Gastrocnemius medialis (tissue), 4 donors: ENCODE measurements around the gene NOP14. TPM values are rescaled to one million over a fixed set of nuclear protein-coding genes. Genes with fewer than 3 reads are reported as not detected.
"Not testable (repeated sequence)": the region's sequence is repeated elsewhere in the genome, so short reads cannot be mapped to it uniquely, and the experiment has no call there.

Source experiments
- ATAC-seq, 2 donors: fragments of 150-250 bp; one replicate each; pipeline ENCODE4 v1.9.1; 2016
- DNase-seq, 2 donors: peaks; one replicate each; pipeline ENCODE4 v3.0.0-alpha.2; 2019
- H3K27ac ChIP-seq, 4 donors: fragments of 200-600 bp; sonication (generic); 1 replicate in 1 of 4; 2 replicates in 3 of 4; pipeline ENCODE4 v1.5.1; 2016 to 2018; ENCODE audit warnings: mild to moderate bottlenecking in 2 of 4, moderate library complexity in 1 of 4
- H3K27me3 ChIP-seq, 3 donors: fragments of 200-600 bp; sonication (generic) in 2 of 3; 1 replicate in 1 of 3; 2 replicates in 2 of 3; pipeline versions ENCODE4 v1.5.1 to v1.6.0; 2016 to 2019; ENCODE audit warnings: mild to moderate bottlenecking in 1 of 3, moderate library complexity in 1 of 3
- H3K36me3 ChIP-seq, 2 donors: fragments of 200-600 bp; sonication (generic) in 1 of 2; one replicate each; pipeline ENCODE4 v1.5.1; 2017 to 2018
- H3K4me1 ChIP-seq, 2 donors: fragments of 200-600 bp; sonication (generic) in 1 of 2; one replicate each; pipeline ENCODE4 v1.5.1; 2016 to 2017; ENCODE audit warnings: mild to moderate bottlenecking in 2 of 2
- H3K4me3 ChIP-seq, 4 donors: fragments of 200-600 bp; sonication (generic) in 3 of 4; 1 replicate in 1 of 4; 2 replicates in 3 of 4; pipeline ENCODE4 v1.5.1; 2016 to 2019; ENCODE audit warnings: mild to moderate bottlenecking in 2 of 4
- H3K9me3 ChIP-seq, 3 donors: fragments of 200-600 bp; sonication (generic) in 2 of 3; 1 replicate in 1 of 3; 2 replicates in 2 of 3; pipeline ENCODE4 v1.5.1; 2016 to 2019
- CTCF ChIP-seq, 5 experiments: fragments of 450-650 bp in 3 of 5; fragments of 200-600 bp in 2 of 5; sonication (generic) in 2 of 5; IDR thresholded peaks in 4 of 5; conservative IDR thresholded peaks in 1 of 5; 1 replicate in 4 of 5; 2 replicates in 1 of 5; pipeline ENCODE4 v1.5.1; 2016 to 2019; ENCODE audit warnings: antibody characterized with exemption in 5 of 5, mild to moderate bottlenecking in 3 of 5, moderate library complexity in 3 of 5
- POLR2A ChIP-seq, 2 donors: fragments of 450-650 bp; IDR thresholded peaks; one replicate each; pipeline ENCODE4 v1.6.1; 2017; ENCODE audit warnings: antibody characterized with exemption in 2 of 2, mild to moderate bottlenecking in 2 of 2, moderate library complexity in 2 of 2
- in situ Hi-C, 4 donors: fragments of 200-750 bp; cut with MboI; loops; one replicate each; pipeline versions ENCODE4 v1.15.0 to v1.8.0; 2017; ENCODE audit warnings: low sequenced_read_pairs in 4 of 4
- intact Hi-C: fragments of 100-400 bp; cut with DNase I; formaldehyde crosslinking; loops from one replicate; pipeline ENCODE4 v1.15.1; 2023; ENCODE audit warnings: low total_unique reads
- total RNA-seq, 4 donors: library from RNA; depleted of rRNA; stranded (reverse); fragments of >200 nt; gene quantifications; one replicate each; pipeline versions ENCODE4 v1.1.0 to v1.2.3, GENCODE V29; 2016

Gene NOP14
- total RNA-seq, 4 donors from 2014 or later = 16.6 to 46.2 (median 36.2) TPM

GRCh38 chr4:2991243-2991642, 28.0 kb upstream of the NOP14 start:
- in situ Hi-C loops = loop anchor here in 1 of 4 donors (25.0 kb wide), 1 partner anchor 779 kb away; no protein-coding TSS in a partner anchor
- Histone ChIP-seq H3K4me1 (no peaks in the 10 kb centered on the region), H3K27me3 (no peaks in the 10 kb centered on the region), H3K27ac (no peak overlapping the region), H3K36me3 (no peaks in the 10 kb centered on the region), H3K4me3 (no peak overlapping the region), H3K9me3 (no peaks in the 10 kb centered on the region)
- intact Hi-C loops = no loop called here
- TF ChIP-seq CTCF (IDR thresholded peaks at IDR 0.05 in 4 of 5, conservative IDR thresholded peaks at IDR 0.05 in 1 of 5) (no peak), POLR2A (IDR thresholded peaks at IDR 0.05) (no peak)
- no peak for DNase-seq
- ATAC-seq = no peak

DNA sequence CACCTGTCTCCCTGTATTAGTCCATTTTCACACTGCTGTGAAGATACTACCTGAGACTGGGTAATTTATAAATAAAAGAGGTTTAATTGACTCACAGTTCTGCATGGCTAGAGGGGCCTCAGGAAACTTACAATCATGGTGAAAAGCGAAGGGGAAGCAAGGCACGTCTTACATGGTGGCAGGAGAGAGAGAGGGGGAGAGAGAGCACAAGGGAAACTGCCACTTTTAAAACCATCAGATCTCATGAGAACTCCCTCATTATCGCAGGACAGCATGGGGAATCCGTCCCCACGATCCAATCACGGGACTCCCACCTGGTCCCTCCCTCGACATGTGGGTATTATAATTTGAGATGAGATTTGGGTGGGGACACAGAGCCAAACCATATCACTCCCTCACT, 20.5 kb upstream of the NOP14 start:
- H3K36me3 ChIP-seq, H3K27ac ChIP-seq, H3K27me3 ChIP-seq, DNase-seq, H3K4me3 ChIP-seq, ATAC-seq, H3K4me1 ChIP-seq, intact Hi-C loops: not testable (repeated sequence)
- in situ Hi-C loops = loop anchor here in 1 of 4 donors (25.0 kb wide), 1 partner anchor 771 kb away; no protein-coding TSS in a partner anchor
- H3K9me3 ChIP-seq = peaks cover 0 to 11% (median 0%) of the 10 kb centered on the region in 3 donors

GRCh38 chr4:2982012-2982411, 18.8 kb upstream of the NOP14 start:
- no peak overlapping the region for H3K4me3 ChIP-seq
- in situ Hi-C loops (loop anchor here in 1 of 4 donors (25.0 kb wide), 1 partner anchor 770 kb away; no protein-coding TSS in a partner anchor), intact Hi-C loops (no loop called here)
- no peak overlapping the region for H3K27ac ChIP-seq
- ATAC-seq = no peak
- TF ChIP-seq CTCF (IDR thresholded peaks at IDR 0.05 in 4 of 5, conservative IDR thresholded peaks at IDR 0.05 in 1 of 5) = no peak
- no peak for DNase-seq
- no peaks in the 10 kb centered on the region for H3K36me3 ChIP-seq
- peaks cover 0 to 11% (median 0%) of the 10 kb centered on the region in 3 donors for H3K9me3 ChIP-seq
- no peaks in the 10 kb centered on the region for H3K4me1 ChIP-seq
- no peaks in the 10 kb centered on the region for H3K27me3 ChIP-seq

- no peak for ATAC-seq
- no peak for DNase-seq
- TF ChIP-seq POLR2A (IDR thresholded peaks at IDR 0.05) = no peak
- no peak for TF ChIP-seq CTCF (IDR thresholded peaks at IDR 0.05 in 4 of 5, conservative IDR thresholded peaks at IDR 0.05 in 1 of 5)
- intact Hi-C loops = no loop called here
- Histone ChIP-seq H3K4me3 (no peak overlapping the region), H3K4me1 (no peaks in the 10 kb centered on the region), H3K27ac (no peak overlapping the region), H3K27me3 (no peaks in the 10 kb centered on the region), H3K36me3 (no peaks in the 10 kb centered on the region), H3K9me3 (peaks cover 0 to 11% (median 0%) of the 10 kb centered on the region in 3 donors)
- in situ Hi-C loops = loop anchor here in 1 of 4 donors (25.0 kb wide), 1 partner anchor 769 kb away; no protein-coding TSS in a partner anchor
Measured at GRCh38 chr4:2981256-2981819, 18.1 kb upstream of the NOP14 start.

GRCh38 chr4:2977211-2978088, 14.2 kb upstream of the NOP14 start:
- no peaks in the 10 kb centered on the region for H3K4me1 ChIP-seq
- H3K4me3 ChIP-seq = no peak overlapping the region
- intact Hi-C loops = no loop called here
- H3K9me3 ChIP-seq = peaks cover 0 to 11% (median 0%) of the 10 kb centered on the region in 3 donors
- no peak for DNase-seq
- H3K27ac ChIP-seq = no peak overlapping the region
- TF ChIP-seq CTCF (IDR thresholded peaks at IDR 0.05 in 4 of 5, conservative IDR thresholded peaks at IDR 0.05 in 1 of 5) = no peak
- TF ChIP-seq POLR2A (IDR thresholded peaks at IDR 0.05) = no peak
- no peaks in the 10 kb centered on the region for H3K36me3 ChIP-seq
- no peak for ATAC-seq
- H3K27me3 ChIP-seq = no peaks in the 10 kb centered on the region
- in situ Hi-C loops = loop anchor here in 1 of 4 donors (25.0 kb wide), 1 partner anchor 765 kb away; no protein-coding TSS in a partner anchor
